Activated CD8-positive, alpha-beta T cell treated with anti-CD3 and anti-CD28 coated beads for 36 hours (primary cell): ENCODE data around the gene KRR1. TPM values are rescaled to one million over a fixed set of nuclear protein-coding genes. Genes with fewer than 3 reads are reported as not detected.

Source experiments
- ATAC-seq: fragments of 200-7000 bp; cut with Tn5 transposase; one replicate; pipeline ENCODE4 v1.10.0; 2021; ENCODE audit warnings: mild to moderate bottlenecking, moderate library complexity
- CTCF ChIA-PET: fragments of 350-600 bp; sonication (Branson Sonifier 250); formaldehyde crosslinking; loops from one replicate; lab custom pipeline; 2021; ENCODE audit warnings: antibody characterized with exemption; lab: Charles Lee
- POLR2A ChIA-PET: fragments of 350-600 bp; sonication (Branson Sonifier 250); formaldehyde crosslinking; loops from one replicate; lab custom pipeline; 2021; ENCODE audit warnings: antibody characterized with exemption; lab: Charles Lee
- DNase-seq: peaks from one replicate; pipeline ENCODE4 v3.0.0-alpha.2; 2020
- H3K27ac Mint-ChIP-seq: one replicate; pipeline ENCODE4 v1.8.0; 2021; ENCODE audit warnings: mild to moderate bottlenecking, mixed read lengths
- H3K27me3 Mint-ChIP-seq: one replicate; pipeline ENCODE4 v1.8.0; 2021; ENCODE audit warnings: mixed read lengths
- H3K36me3 Mint-ChIP-seq: one replicate; pipeline ENCODE4 v1.8.0; 2021; ENCODE audit warnings: low read depth, mixed read lengths
- H3K4me1 Mint-ChIP-seq: one replicate; pipeline ENCODE4 v1.8.0; 2021; ENCODE audit warnings: low read depth, mixed read lengths
- H3K4me3 Mint-ChIP-seq: one replicate; pipeline ENCODE4 v1.8.0; 2021; ENCODE audit warnings: mild to moderate bottlenecking, moderate library complexity, mixed read lengths
- H3K9me3 Mint-ChIP-seq: one replicate; pipeline ENCODE4 v1.8.0; 2021; ENCODE audit warnings: mixed read lengths
- intact Hi-C: fragments of 100-400 bp; cut with micrococcal nuclease; formaldehyde crosslinking; loops from one replicate; pipeline ENCODE4 v1.10.0; 2022
- total RNA-seq, 2 experiments: library from RNA; stranded (reverse); gene quantifications; one replicate each; pipeline ENCODE4 v1.2.3, GENCODE V29; 2021
- TF ChIP-seq, protein P1 (sequence below): fragments of 200-600 bp; IDR thresholded peaks from one replicate; pipeline ENCODE4 v1.8.0; 2022; ENCODE audit warnings: antibody characterized with exemption, mild to moderate bottlenecking

Gene KRR1
- total RNA-seq, 2 experiments from 2014 or later, result 113 to 121 TPM

GRCh38 chr12:75554556-75554880 lies 43.1 kb upstream of the KRR1 start:
- Mint-ChIP-seq H3K27me3 (peaks cover 20% of the 10 kb centered on the region), H3K4me3 (no peak overlapping the region), H3K4me1 (no peaks in the 10 kb centered on the region), H3K9me3 (no peaks in the 10 kb centered on the region), H3K36me3 (no peaks in the 10 kb centered on the region), H3K27ac (no peak overlapping the region)
- TF ChIP-seq, protein P1, sequence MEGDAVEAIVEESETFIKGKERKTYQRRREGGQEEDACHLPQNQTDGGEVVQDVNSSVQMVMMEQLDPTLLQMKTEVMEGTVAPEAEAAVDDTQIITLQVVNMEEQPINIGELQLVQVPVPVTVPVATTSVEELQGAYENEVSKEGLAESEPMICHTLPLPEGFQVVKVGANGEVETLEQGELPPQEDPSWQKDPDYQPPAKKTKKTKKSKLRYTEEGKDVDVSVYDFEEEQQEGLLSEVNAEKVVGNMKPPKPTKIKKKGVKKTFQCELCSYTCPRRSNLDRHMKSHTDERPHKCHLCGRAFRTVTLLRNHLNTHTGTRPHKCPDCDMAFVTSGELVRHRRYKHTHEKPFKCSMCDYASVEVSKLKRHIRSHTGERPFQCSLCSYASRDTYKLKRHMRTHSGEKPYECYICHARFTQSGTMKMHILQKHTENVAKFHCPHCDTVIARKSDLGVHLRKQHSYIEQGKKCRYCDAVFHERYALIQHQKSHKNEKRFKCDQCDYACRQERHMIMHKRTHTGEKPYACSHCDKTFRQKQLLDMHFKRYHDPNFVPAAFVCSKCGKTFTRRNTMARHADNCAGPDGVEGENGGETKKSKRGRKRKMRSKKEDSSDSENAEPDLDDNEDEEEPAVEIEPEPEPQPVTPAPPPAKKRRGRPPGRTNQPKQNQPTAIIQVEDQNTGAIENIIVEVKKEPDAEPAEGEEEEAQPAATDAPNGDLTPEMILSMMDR, result no peak
- intact Hi-C loops, result no loop called here
- ChIA-PET POLR2A (interaction anchor here (0.6 to 1.0 kb wide), 2 partner anchors 75 to 82 kb away, joined by 3 to 4 read pairs; no protein-coding TSS in a partner anchor), CTCF (interaction anchor here (1.1 kb wide), 1 partner anchor 9 kb away, joined by 3 read pairs; no protein-coding TSS in a partner anchor)
- no peak for ATAC-seq
- DNase-seq, result no peak

DNA sequence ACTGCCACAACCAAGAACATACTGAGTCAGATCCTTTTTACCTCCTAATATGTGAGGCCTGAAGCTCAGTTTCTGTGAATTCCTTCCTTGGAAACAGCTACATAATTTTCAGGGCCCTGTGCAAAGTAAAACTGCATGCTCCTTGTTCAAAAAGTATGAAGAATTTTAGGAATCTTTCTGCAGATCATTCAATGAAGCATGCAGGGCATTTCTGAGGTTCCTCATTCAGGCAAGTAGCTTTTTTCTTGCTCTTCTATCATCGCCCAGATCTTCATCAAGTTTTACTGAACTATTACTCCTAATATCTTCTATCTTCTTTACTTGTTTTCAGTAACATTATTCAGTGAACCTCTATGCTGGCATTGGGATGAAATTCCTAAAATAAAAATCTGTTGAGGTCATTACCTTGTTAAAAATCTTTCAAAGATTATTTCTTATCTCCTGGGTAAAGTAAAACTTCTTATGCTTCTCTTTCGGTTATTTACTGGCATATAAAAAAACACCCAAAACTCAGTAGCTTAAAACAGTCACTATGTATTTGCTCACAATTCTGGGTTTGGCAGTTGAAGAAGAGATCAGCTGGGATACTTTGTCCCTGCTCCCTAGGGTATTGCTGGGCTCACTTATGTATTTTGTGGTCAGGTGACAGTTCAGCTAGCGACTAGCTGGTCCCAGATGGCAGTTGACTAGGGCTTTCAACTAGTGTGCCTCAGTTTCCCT lies 42.6 kb upstream of the KRR1 start:
- Mint-ChIP-seq H3K4me1 (no peaks in the 10 kb centered on the region), H3K4me3 (no peak overlapping the region), H3K36me3 (no peaks in the 10 kb centered on the region), H3K27ac (no peak overlapping the region), H3K9me3 (no peaks in the 10 kb centered on the region), H3K27me3 (peaks cover 18% of the 10 kb centered on the region)
- CTCF ChIA-PET, result interaction anchor here (0.7 to 1.1 kb wide), 2 partner anchors 8 to 23 kb away, joined by 3 read pairs; no protein-coding TSS in a partner anchor
- TF ChIP-seq, protein P1, result no peak
- POLR2A ChIA-PET, result interaction anchor here (0.6 to 1.0 kb wide), 2 partner anchors 74 to 82 kb away, joined by 3 to 4 read pairs; no protein-coding TSS in a partner anchor
- no peak for ATAC-seq
- intact Hi-C loops, result no loop called here
- no peak for DNase-seq

GRCh38 chr12:75553398-75553797 lies 42.0 kb upstream of the KRR1 start:
- ATAC-seq, result no peak
- no peak overlapping the region for H3K4me3 Mint-ChIP-seq
- no peaks in the 10 kb centered on the region for H3K4me1 Mint-ChIP-seq
- peaks cover 22% of the 10 kb centered on the region for H3K27me3 Mint-ChIP-seq
- no peaks in the 10 kb centered on the region for H3K36me3 Mint-ChIP-seq
- H3K9me3 Mint-ChIP-seq, result no peaks in the 10 kb centered on the region
- ChIA-PET POLR2A (no interaction called here), CTCF (interaction anchor here (0.7 to 1.1 kb wide), 2 partner anchors 8 to 24 kb away, joined by 3 read pairs; no protein-coding TSS in a partner anchor)
- intact Hi-C loops, result no loop called here
- no peak for DNase-seq
- TF ChIP-seq, protein P1, result no peak
- no peak overlapping the region for H3K27ac Mint-ChIP-seq

- ChIA-PET CTCF (no interaction called here), POLR2A (no interaction called here)
- Mint-ChIP-seq H3K36me3 (no peaks in the 10 kb centered on the region), H3K27me3 (peaks cover 26% of the 10 kb centered on the region), H3K4me1 (no peaks in the 10 kb centered on the region), H3K4me3 (no peak overlapping the region), H3K27ac (no peak overlapping the region), H3K9me3 (no peaks in the 10 kb centered on the region)
- TF ChIP-seq, protein P1, result no peak
- intact Hi-C loops, result no loop called here
- DNase-seq (no peak), ATAC-seq (no peak)
Measured at GRCh38 chr12:75551477-75551876, 40.1 kb upstream of the KRR1 start.

DNA sequence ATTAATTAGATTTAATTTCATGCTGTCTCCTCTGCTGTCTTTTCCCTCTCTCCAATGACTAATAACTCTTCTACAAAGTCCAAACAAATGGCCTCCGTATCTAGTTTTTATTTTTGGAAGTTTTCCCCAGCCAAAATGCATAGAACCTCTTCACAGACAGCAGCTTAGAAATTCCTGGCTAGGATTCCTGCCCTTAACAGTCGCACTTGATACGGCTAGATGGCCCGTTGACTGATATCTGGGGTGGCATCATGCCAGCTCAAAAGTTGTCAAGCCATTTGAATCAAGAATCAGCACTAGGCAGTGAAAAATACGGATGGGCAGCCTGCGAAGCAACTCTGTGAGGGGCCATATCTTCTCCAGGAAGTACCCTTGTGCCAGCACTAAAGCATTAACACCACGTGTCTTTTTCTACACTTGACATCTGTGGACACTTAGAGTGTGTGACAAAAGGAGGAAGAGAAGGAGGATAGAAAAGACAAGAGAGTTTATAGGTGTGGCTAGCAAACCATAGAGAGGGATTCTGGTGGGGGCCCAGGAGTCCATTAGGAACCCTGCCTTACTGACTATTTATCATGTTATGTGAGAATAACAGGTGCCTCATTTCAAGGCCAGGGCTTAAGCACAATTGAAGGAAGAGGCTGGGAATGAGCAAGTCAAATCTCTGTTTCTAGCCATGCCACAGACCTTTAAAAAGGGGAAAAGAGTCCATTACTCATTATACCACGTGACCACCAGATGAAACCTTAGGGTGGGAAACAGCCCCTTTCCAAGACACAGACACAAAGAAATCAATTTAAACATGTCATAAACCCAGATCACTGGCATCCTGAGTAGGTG lies 39.2 kb upstream of the KRR1 start:
- H3K36me3 Mint-ChIP-seq, result no peaks in the 10 kb centered on the region
- DNase-seq (no peak), ATAC-seq (no peak)
- intact Hi-C loops, result no loop called here
- no peak overlapping the region for H3K27ac Mint-ChIP-seq
- no peak overlapping the region for H3K4me3 Mint-ChIP-seq
- TF ChIP-seq, protein P1, result no peak
- H3K27me3 Mint-ChIP-seq, result peaks cover 29% of the 10 kb centered on the region
- ChIA-PET POLR2A (no interaction called here), CTCF (no interaction called here)
- H3K9me3 Mint-ChIP-seq, result no peaks in the 10 kb centered on the region
- H3K4me1 Mint-ChIP-seq, result no peaks in the 10 kb centered on the region
